Stimulated activated CD4-positive, alpha-beta T cell treated with anti-CD3 and anti-CD28 coated beads, Interleukin-15, amount 100 ng/mL, for 24 hours (primary cell): ENCODE results near the gene CHD8.
A peak's percentile ranks its signal among the peaks of the same experiment; 100 is the strongest.
"Not testable (repeated sequence)": the region's sequence is repeated elsewhere in the genome, so short reads cannot be mapped to it uniquely, and the experiment has no call there.

Experiments
- DNase-seq: peaks from one replicate; pipeline ENCODE4 v3.0.0-alpha.2; 2020

CHD8 gene, protein sequence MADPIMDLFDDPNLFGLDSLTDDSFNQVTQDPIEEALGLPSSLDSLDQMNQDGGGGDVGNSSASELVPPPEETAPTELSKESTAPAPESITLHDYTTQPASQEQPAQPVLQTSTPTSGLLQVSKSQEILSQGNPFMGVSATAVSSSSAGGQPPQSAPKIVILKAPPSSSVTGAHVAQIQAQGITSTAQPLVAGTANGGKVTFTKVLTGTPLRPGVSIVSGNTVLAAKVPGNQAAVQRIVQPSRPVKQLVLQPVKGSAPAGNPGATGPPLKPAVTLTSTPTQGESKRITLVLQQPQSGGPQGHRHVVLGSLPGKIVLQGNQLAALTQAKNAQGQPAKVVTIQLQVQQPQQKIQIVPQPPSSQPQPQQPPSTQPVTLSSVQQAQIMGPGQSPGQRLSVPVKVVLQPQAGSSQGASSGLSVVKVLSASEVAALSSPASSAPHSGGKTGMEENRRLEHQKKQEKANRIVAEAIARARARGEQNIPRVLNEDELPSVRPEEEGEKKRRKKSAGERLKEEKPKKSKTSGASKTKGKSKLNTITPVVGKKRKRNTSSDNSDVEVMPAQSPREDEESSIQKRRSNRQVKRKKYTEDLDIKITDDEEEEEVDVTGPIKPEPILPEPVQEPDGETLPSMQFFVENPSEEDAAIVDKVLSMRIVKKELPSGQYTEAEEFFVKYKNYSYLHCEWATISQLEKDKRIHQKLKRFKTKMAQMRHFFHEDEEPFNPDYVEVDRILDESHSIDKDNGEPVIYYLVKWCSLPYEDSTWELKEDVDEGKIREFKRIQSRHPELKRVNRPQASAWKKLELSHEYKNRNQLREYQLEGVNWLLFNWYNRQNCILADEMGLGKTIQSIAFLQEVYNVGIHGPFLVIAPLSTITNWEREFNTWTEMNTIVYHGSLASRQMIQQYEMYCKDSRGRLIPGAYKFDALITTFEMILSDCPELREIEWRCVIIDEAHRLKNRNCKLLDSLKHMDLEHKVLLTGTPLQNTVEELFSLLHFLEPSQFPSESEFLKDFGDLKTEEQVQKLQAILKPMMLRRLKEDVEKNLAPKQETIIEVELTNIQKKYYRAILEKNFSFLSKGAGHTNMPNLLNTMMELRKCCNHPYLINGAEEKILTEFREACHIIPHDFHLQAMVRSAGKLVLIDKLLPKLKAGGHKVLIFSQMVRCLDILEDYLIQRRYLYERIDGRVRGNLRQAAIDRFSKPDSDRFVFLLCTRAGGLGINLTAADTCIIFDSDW (N-terminal part only)

DNA sequence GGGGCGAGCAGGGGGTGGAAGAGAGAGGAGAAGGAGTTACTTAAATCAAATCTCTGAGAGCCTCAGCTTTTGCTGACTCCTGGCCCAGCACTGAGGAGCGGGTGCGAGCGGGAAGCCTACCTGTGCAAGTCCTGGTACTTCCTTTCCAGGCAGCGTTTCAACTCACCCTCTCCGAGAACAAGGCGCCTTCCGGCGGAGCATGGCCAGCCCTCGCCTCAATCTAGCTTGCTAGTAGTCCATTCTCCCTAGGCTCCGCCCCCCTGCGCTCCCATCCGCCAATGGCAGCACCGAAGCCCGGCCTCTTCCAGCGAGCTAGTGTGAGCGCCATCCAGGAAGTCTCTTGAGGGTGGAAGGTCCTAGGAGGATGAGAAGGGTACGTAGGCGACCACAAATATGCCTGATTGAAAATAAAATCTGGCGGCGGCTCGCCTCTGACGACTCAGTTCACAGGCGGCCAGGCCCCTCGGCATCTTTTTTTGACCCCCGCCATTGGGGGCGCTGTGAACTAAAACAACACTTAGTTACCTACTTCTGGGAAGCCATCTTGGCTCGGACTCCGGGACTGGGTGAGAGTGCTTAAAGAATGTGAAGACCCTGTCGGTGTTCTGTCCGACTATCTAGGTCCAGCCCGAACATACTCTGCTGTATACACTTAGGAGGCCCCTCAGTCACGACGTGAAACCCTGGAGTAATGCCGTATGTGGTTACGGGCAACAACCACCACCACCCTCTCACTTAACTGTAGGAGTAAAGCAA lies at the start of gene CHD8:
CHD8 (minus strand) TSS at position 212 of the 756 bp plus-strand sequence. CDS start 24,480 bp downstream, outside the sequence.
- peak; percentile 100 for DNase-seq

GRCh38 chr14:21505012-21505553 lies 49.2 kb upstream of the CHD8 start:
- DNase-seq: peak; percentile 35

DNA sequence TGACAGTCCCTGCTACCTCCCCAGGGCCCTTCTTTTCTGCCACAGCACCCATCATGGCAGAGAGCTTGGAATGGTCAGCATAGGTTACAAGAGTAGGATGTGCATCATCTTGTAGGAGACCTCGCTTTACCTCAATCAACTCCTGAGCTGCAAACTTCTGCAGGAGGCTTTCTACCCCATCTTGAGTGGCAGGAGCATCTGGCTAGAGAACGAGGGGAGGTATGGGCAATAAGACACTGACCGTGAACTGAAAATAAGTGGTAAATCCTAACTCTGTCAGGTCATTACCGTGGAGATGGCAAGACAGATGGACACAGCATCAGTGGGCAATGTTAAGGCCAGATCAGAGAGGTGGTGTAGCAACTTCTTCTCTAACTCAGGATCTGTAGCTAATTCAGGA lies 47.5 kb upstream of the CHD8 start:
- DNase-seq: no peak

DNA sequence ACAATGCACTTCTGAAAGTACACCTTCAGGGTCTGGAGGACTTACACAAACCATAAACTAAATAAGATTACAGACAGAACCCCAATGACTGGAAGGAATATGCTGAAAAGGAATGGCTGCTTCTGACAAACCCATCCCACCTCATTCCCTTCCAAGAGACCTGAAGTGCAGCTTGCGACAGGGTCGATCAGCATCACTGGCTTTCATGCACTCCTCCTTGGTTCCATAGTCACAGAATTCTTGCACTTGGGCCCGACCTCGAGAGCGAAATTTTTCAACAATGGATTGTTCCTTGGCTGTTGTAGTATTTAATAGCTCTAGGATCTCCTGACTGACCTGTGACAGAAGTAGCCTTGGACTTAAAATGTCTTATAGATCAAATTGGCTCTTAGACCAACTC lies 45.6 kb upstream of the CHD8 start:
- DNase-seq: no peak

GRCh38 chr14:21498540-21499526 lies 42.9 kb upstream of the CHD8 start:
- peak; percentile 9 for DNase-seq

- no peak for DNase-seq
These were observed 40.5 kb upstream of the CHD8 start for GRCh38 chr14:21496453-21496852.

DNA sequence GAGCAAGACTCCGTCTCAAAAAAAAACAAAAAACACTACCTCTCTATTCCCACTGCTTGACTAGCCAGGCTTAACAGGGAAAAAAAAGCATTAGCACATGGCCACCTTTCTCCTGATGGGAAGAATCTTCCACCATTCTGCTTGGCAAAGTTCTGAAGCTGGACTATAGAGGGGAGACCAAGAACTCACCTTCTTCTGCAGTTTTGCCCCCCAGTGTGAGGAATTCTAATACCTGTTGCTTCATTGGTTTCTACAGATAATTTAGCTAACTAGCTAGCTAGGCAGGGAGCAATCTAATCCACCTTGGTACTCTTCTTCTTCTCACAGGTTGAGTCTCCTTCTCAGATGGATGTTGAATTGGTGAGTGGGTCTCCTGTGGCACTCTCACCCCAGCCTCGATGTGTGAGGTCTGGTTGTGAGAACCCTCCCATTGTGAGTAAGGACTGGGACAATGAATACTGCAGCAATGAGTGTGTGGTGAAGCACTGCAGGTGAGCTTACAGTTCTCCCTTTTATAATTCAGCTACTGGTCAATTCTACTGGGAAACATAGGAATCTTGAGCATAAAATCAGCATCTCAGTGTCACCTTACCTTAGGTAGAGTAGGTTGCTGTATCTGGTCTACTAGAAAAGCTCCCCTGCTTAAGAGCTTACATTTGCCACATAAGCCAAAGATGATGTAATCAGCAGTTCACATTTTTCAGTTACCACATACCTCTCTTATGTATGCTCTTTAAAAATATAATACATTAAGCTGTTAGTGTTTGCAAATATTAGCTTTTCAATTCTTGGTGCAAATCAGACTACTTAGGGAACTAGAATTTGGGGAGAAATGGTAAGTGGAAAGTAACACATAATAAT lies 39.2 kb upstream of the CHD8 start:
- DNase-seq: no peak

DNA sequence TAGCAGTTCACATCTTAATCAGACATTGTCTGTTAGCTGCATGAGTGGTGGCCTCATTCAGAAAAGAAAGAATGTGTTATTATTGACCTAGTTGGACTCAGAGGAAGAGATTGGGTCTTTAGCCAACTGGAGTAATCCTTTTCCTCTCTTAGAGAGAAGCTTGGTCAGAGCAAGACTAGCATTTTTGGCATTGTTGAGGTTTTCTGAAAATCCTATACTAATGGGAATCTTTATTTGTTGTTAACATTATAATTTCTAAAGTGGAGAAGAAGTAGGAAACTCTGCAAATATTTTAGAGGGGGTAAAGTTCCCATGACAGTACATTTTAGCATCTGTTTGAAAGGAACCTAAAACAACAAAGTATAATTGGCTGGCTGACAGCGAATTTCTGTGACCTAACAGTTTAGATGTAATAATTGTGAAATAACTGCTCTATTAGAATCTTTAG lies 30.7 kb upstream of the CHD8 start:
- DNase-seq: no peak

- peak; percentile 95 for DNase-seq
These were observed 21.2 kb upstream of the CHD8 start, which contains the start of the genes RAB2B and TOX4 for GRCh38 chr14:21476925-21477681. TSS of gene RAB2B (minus strand) at chr14:21476959. CDS start at chr14:21476872, 87 bp downstream. TSS of gene TOX4 (plus strand) at chr14:21477195. CDS start at chr14:21477279, 84 bp downstream.

- DNase-seq: peak; percentile 88
These were observed 20.6 kb upstream of the CHD8 start for GRCh38 chr14:21476523-21476924.

GRCh38 chr14:21475767-21476522 lies 20.0 kb upstream of the CHD8 start:
- DNase-seq: no peak

DNA sequence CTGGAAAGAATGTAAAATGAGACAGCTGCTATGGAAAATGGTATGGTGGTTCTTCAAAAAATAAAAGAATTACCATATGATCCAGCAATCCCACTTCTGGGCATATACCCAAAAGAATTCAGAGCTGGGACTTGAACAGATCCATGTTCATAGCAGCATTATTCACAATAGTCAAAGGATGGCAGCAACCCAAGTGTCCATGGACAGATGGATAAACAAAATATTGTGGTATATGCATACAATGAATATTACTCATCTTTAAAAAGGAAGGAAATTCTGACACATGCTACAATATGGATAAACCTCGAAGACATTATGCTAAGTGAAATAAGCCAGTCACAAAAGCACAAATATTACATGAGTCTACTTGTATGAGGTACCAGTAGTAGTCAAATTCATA lies 11.7 kb upstream of the CHD8 start:
- DNase-seq: no peak

- DNase-seq: no peak
These were observed 371 bp downstream of the CHD8 start for GRCh38 chr14:21455592-21455911.

GRCh38 chr14:21454843-21455544 lies 929 bp downstream of the CHD8 start:
- DNase-seq: no peak

DNA sequence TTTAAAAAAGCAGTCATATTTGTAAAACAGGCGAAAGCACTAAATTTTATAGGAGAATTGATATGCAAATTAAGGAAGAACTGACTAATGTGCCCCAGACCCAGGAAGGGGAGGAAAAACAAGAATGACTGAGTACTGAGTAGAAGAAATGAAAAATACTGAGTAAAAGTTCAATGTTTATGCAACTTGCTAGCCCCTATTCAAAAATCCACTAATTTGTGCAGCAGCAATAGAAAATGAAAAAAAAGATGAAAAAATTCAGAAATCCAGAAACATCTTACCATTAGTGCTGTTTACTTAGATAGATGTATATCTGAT lies 6.1 kb downstream of the CHD8 start:
- DNase-seq: no peak

DNA sequence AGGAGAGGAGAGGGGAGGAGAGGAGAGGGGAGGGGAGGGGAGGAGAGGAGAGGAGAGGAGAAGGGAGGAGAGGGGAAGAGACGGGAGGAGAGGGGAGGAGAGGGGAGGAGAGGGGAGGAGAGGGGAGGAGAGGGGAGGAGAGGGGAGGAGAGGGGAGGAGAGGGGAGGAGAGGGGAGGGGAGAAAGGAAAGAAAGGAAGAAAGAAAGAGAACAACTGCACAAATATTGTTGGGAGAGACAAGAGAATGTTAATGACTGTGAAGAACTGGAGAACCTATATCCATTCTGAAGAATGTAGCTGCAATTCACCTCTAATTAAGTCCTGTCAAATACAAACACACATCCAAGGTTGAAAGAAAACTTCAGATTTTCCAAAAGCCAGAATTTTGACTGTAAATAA lies 13.3 kb downstream of the CHD8 start:
- DNase-seq: not testable (repeated sequence)

DNA sequence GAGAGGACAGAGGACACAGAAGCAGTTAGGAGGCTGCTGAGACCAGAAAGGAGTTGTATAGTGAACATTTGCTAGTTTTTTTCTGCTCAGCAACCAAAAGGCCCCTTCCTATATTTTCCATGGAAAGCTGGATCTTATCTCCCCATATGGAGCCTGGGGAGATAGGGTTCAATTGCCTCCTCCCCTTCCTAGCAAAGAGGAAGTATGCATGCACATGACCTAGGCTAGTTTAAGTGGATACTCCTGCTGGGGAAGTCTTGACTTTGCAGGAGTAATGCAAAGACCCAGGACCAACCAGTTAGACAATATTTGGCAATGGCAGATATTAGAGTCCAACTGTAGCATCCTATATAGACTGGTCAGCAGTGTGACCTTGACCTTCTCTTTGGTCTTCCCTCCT lies 15.1 kb downstream of the CHD8 start:
- no peak for DNase-seq
